Measurements from ENCODE around the gene SLC38A1. TPM values are rescaled to one million over a fixed set of nuclear protein-coding genes. Genes with fewer than 3 reads are reported as not detected.
"Not testable (repeated sequence)": the region's sequence is repeated elsewhere in the genome, so short reads cannot be mapped to it uniquely, and the experiment has no call there.

SLC38A1 gene
- total RNA-seq, 3 donors from 2014 or later, result 7.8 to 219 (median 101) TPM

GRCh38 chr12:46259071-46259470 lies 9.8 kb downstream of the SLC38A1 start:
- no peaks in the 10 kb centered on the region for H3K9me3 ChIP-seq
- H3K27ac ChIP-seq, result peak overlapping the region in 1 of 2 donors; percentile 1
- no peak for DNase-seq (ENCODE audit: low spot score in 2 of 2)
- H3K36me3 ChIP-seq, result no peaks in the 10 kb centered on the region
- TF ChIP-seq CTCF (IDR thresholded peaks at IDR 0.05) (no peak), POLR2AphosphoS5 (IDR thresholded peaks at IDR 0.05) (no peak), POLR2A (IDR thresholded peaks at IDR 0.05) (no peak)
- intact Hi-C loops (cut with DNase I; ENCODE audit: low total_unique reads), result no loop called here
- H3K4me1 ChIP-seq, result peaks cover 0 to 7% of the 10 kb centered on the region in 2 donors
- H3K27me3 ChIP-seq, result no peaks in the 10 kb centered on the region
- H3K4me3 ChIP-seq, result no peak overlapping the region

- DNase-seq (ENCODE audit: low spot score in 2 of 2), result no peak
- peaks cover 0 to 7% of the 10 kb centered on the region in 2 donors for H3K4me1 ChIP-seq
- H3K4me3 ChIP-seq, result no peak overlapping the region
- intact Hi-C loops (cut with DNase I; ENCODE audit: low total_unique reads), result no loop called here
- TF ChIP-seq CTCF (IDR thresholded peaks at IDR 0.05) (no peak), POLR2AphosphoS5 (IDR thresholded peaks at IDR 0.05) (no peak), POLR2A (IDR thresholded peaks at IDR 0.05) (no peak)
- no peaks in the 10 kb centered on the region for H3K27me3 ChIP-seq
- no peaks in the 10 kb centered on the region for H3K9me3 ChIP-seq
- H3K27ac ChIP-seq, result peak overlapping the region in 1 of 2 donors; percentile 3
- no peaks in the 10 kb centered on the region for H3K36me3 ChIP-seq
Observed at GRCh38 chr12:46258129-46258528, 10.7 kb downstream of the SLC38A1 start.

GRCh38 chr12:46256942-46257341 lies 11.9 kb downstream of the SLC38A1 start:
- H3K36me3 ChIP-seq, result no peaks in the 10 kb centered on the region
- intact Hi-C loops (cut with DNase I; ENCODE audit: low total_unique reads), result no loop called here
- TF ChIP-seq POLR2A (IDR thresholded peaks at IDR 0.05) (no peak), POLR2AphosphoS5 (IDR thresholded peaks at IDR 0.05) (no peak), CTCF (IDR thresholded peaks at IDR 0.05) (no peak)
- no peak overlapping the region for H3K4me3 ChIP-seq
- H3K27me3 ChIP-seq, result no peaks in the 10 kb centered on the region
- no peaks in the 10 kb centered on the region for H3K9me3 ChIP-seq
- peak overlapping the region; percentile 30 to 48 for H3K27ac ChIP-seq
- peaks cover 0 to 7% of the 10 kb centered on the region in 2 donors for H3K4me1 ChIP-seq
- no peak for DNase-seq (ENCODE audit: low spot score in 2 of 2)

- H3K36me3 ChIP-seq, result no peaks in the 10 kb centered on the region
- TF ChIP-seq POLR2A (IDR thresholded peaks at IDR 0.05) (no peak), CTCF (IDR thresholded peaks at IDR 0.05) (no peak)
- no peak overlapping the region for H3K4me3 ChIP-seq
- H3K9me3 ChIP-seq, result no peaks in the 10 kb centered on the region
- no peak overlapping the region for H3K27ac ChIP-seq
- H3K4me1 ChIP-seq, result no peaks in the 10 kb centered on the region
- no peaks in the 10 kb centered on the region for H3K27me3 ChIP-seq
- intact Hi-C loops (cut with DNase I; ENCODE audit: low total_unique reads), result no loop called here
- no peak for DNase-seq (ENCODE audit: low spot score in 2 of 2)
Observed at GRCh38 chr12:46253544-46254162, 15.2 kb downstream of the SLC38A1 start.

GRCh38 chr12:46251994-46252393 lies 16.8 kb downstream of the SLC38A1 start:
- H3K9me3 ChIP-seq; H3K27me3 ChIP-seq; H3K27ac ChIP-seq; H3K4me1 ChIP-seq; intact Hi-C loops (cut with DNase I; ENCODE audit: low total_unique reads); DNase-seq (ENCODE audit: low spot score in 2 of 2); H3K4me3 ChIP-seq; H3K36me3 ChIP-seq: not testable (repeated sequence)

- DNase-seq (ENCODE audit: low spot score in 2 of 2); intact Hi-C loops (cut with DNase I; ENCODE audit: low total_unique reads); H3K4me3 ChIP-seq; H3K27ac ChIP-seq; H3K9me3 ChIP-seq; H3K27me3 ChIP-seq; H3K36me3 ChIP-seq; H3K4me1 ChIP-seq: not testable (repeated sequence)
Observed at GRCh38 chr12:46249960-46250359, 18.9 kb downstream of the SLC38A1 start.
